LNCAP (cell line): ENCODE data around the gene ENOSF1.

Experiments
- CTCF ChIP-seq: fragments of 450-650 bp; IDR thresholded peaks from 2 replicates; pipeline ENCODE4 v1.5.1; 2017; ENCODE audit warnings: mild to moderate bottlenecking

ENOSF1 gene

GRCh38 chr18:657311-658000 lies 55.0 kb downstream of the ENOSF1 start, which contains the start of gene TYMS:
Gene TYMS (plus strand): TSS chr18:657653. CDS start chr18:657743, 90 bp downstream.
- peak; percentile 24; the same call in 1 of the 2 replicates for TF ChIP-seq CTCF

GRCh38 chr18:655445-655844 lies 57.0 kb downstream of the ENOSF1 start:
- no peak for TF ChIP-seq CTCF

GRCh38 chr18:654601-655000 lies 57.8 kb downstream of the ENOSF1 start:
- no peak for TF ChIP-seq CTCF

GRCh38 chr18:653512-653911 lies 58.9 kb downstream of the ENOSF1 start:
- no peak for TF ChIP-seq CTCF

- no peak for TF ChIP-seq CTCF
Measured at GRCh38 chr18:652131-652530, 60.3 kb downstream of the ENOSF1 start.

- no peak for TF ChIP-seq CTCF
Measured at GRCh38 chr18:650428-650858, 62.0 kb downstream of the ENOSF1 start.

- TF ChIP-seq CTCF, result no peak
Measured at GRCh38 chr18:649341-649740, 63.1 kb downstream of the ENOSF1 start.

GRCh38 chr18:647304-647703 lies 65.1 kb downstream of the ENOSF1 start:
- TF ChIP-seq CTCF, result no peak
